Measurements from ENCODE around the gene KCNG2. TPM values are rescaled to one million over a fixed set of nuclear protein-coding genes. Genes with fewer than 3 reads are reported as not detected.

The KCNG2 gene
- total RNA-seq, 1 experiment from 2014 or later, result not detected

DNA sequence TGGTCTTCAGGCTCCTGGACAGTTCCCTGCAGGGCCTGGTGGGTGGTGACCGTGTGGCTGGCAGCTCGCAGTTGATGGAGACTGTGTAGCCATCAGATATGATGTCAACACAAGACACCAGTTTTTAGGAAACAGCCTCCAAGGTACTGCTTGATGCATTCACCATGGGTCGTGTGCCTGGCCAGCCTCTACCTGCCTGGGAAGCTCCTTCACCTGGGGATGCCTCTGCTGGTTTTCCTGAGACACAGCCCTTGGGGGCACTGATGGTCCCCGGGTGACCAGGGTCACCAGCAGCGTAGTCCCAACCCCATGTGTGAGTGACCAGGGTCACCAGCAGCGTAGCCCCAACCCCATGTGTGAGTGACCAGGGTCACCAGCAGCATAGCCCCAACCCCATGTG is 33.6 kb upstream of the KCNG2 start:
- TF ChIP-seq, protein P1, sequence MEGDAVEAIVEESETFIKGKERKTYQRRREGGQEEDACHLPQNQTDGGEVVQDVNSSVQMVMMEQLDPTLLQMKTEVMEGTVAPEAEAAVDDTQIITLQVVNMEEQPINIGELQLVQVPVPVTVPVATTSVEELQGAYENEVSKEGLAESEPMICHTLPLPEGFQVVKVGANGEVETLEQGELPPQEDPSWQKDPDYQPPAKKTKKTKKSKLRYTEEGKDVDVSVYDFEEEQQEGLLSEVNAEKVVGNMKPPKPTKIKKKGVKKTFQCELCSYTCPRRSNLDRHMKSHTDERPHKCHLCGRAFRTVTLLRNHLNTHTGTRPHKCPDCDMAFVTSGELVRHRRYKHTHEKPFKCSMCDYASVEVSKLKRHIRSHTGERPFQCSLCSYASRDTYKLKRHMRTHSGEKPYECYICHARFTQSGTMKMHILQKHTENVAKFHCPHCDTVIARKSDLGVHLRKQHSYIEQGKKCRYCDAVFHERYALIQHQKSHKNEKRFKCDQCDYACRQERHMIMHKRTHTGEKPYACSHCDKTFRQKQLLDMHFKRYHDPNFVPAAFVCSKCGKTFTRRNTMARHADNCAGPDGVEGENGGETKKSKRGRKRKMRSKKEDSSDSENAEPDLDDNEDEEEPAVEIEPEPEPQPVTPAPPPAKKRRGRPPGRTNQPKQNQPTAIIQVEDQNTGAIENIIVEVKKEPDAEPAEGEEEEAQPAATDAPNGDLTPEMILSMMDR (IDR thresholded peaks at IDR 0.05; ENCODE audit: insufficient read depth in 1 of 2, low read depth in 1 of 2, low read length in 1 of 2, severe bottlenecking in 1 of 2, unreplicated experiment in 1 of 2), result no peak
- H3K27me3 ChIP-seq (replicated peaks; ENCODE audit: control insufficient read depth, insufficient read depth, low read length), result no peaks in the 10 kb centered on the region
- H3K9me3 ChIP-seq, result no peaks in the 10 kb centered on the region
- H3K36me3 ChIP-seq (ENCODE audit: control insufficient read depth, insufficient read depth, low read length), result no peaks in the 10 kb centered on the region
- Mint-ChIP-seq H3K36me3 (ENCODE audit: insufficient read depth, unreplicated experiment) (no peaks in the 10 kb centered on the region), H3K9me3 (ENCODE audit: unreplicated experiment) (peaks cover 9% of the 10 kb centered on the region), H3K4me3 (ENCODE audit: unreplicated experiment) (no peak overlapping the region), H3K27me3 (ENCODE audit: insufficient read depth, unreplicated experiment) (peaks cover 2% of the 10 kb centered on the region), H3K4me1 (ENCODE audit: low read depth, unreplicated experiment) (no peaks in the 10 kb centered on the region), H3K27ac (ENCODE audit: unreplicated experiment) (no peak overlapping the region)
- ChIA-PET POLR2A (no interaction called here), CTCF (no interaction called here)
- intact Hi-C loops (cut with micrococcal nuclease; ENCODE audit: unreplicated experiment), result no loop called here
- no peak for DNase-seq
- BruUV-seq (replicated peaks), result no TSS peak
- no peak overlapping the region for H3K4me3 ChIP-seq (ENCODE audit: low read depth, low read length)
- H3K4me1 ChIP-seq, result no peaks in the 10 kb centered on the region

DNA sequence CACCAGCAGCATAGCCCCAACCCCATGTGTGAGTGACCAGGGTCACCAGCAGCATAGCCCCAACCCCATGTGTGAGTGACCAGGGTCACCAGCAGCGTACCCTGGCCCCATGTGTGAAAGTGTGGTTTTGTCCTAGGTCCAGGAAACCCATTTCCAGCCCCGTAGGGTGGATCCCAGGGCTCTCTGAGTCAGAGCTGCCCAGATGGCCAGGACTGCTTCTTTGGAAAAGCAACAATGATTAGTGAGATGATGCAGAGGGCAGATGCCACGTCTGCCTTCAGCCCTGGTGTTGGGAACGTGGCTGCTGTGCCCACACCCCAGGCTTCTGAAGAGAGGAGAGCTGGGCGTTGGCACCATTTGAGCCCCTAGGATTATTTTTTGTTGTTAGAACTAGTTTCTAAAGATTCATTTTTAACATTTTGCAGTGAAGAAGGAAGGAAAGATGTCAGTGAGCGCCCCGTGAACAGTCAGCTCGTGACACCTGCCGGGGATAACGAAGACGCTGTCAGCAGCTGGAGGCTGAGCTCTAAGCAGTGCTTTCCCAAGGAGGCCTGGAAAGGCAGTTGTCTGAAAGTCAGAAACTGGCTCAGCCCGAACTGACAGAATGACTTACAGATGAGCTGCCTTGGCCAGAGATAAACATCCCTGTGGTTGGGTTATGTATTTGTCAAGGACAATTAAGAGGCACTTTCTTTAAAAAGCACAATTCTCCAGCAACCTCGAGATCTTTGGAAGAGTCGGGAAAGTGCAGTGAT is 32.1 kb upstream of the KCNG2 start:
- H3K27ac Mint-ChIP-seq (ENCODE audit: unreplicated experiment), result no peak overlapping the region
- no peaks in the 10 kb centered on the region for H3K36me3 ChIP-seq (ENCODE audit: control insufficient read depth, insufficient read depth, low read length)
- H3K4me1 Mint-ChIP-seq (ENCODE audit: low read depth, unreplicated experiment), result no peaks in the 10 kb centered on the region
- peaks cover 9% of the 10 kb centered on the region for H3K9me3 Mint-ChIP-seq (ENCODE audit: unreplicated experiment)
- no peaks in the 10 kb centered on the region for H3K4me1 ChIP-seq
- ChIA-PET POLR2A (no interaction called here), CTCF (no interaction called here)
- no TSS peak for BruUV-seq (replicated peaks)
- intact Hi-C loops (cut with micrococcal nuclease; ENCODE audit: unreplicated experiment), result no loop called here
- H3K27me3 Mint-ChIP-seq (ENCODE audit: insufficient read depth, unreplicated experiment), result peaks cover 2% of the 10 kb centered on the region
- H3K27me3 ChIP-seq (replicated peaks; ENCODE audit: control insufficient read depth, insufficient read depth, low read length), result no peaks in the 10 kb centered on the region
- DNase-seq, result no peak
- TF ChIP-seq, protein P1 (IDR thresholded peaks at IDR 0.05; ENCODE audit: insufficient read depth in 1 of 2, low read depth in 1 of 2, low read length in 1 of 2, severe bottlenecking in 1 of 2, unreplicated experiment in 1 of 2), result no peak
- H3K4me3 Mint-ChIP-seq (ENCODE audit: unreplicated experiment), result no peak overlapping the region
- no peaks in the 10 kb centered on the region for H3K36me3 Mint-ChIP-seq (ENCODE audit: insufficient read depth, unreplicated experiment)
- H3K4me3 ChIP-seq (ENCODE audit: low read depth, low read length), result no peak overlapping the region
- H3K9me3 ChIP-seq, result no peaks in the 10 kb centered on the region

DNA sequence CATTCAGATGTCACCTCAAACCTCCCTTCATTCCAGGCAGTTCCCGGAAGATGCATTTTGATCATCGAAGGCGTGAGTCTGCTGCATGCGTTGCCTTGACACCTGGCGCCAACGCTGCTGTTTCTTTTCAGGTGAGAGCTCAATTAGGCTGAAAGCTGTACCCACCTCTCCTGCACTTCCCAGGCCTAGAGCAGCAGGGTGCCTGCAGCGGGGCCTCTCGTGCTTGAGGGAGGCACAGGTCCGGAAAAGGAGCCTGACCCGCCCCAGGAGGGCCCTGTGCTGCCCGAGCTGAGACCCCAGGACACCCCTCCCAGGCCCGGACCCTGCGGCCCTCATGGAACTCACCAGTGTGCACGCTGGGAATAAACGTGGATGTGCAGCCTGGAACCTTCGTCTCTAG is 31.4 kb upstream of the KCNG2 start:
- POLR2A ChIA-PET, result no interaction called here

More for the DNA sequence above, 31.4 kb upstream of the KCNG2 start:
- TF ChIP-seq, protein P1 (IDR thresholded peaks at IDR 0.05; ENCODE audit: insufficient read depth in 1 of 2, low read depth in 1 of 2, low read length in 1 of 2, severe bottlenecking in 1 of 2, unreplicated experiment in 1 of 2), result no peak
- Histone ChIP-seq H3K36me3 (ENCODE audit: control insufficient read depth, insufficient read depth, low read length) (no peaks in the 10 kb centered on the region), H3K4me1 (no peaks in the 10 kb centered on the region), H3K4me3 (ENCODE audit: low read depth, low read length) (no peak overlapping the region), H3K9me3 (no peaks in the 10 kb centered on the region), H3K27me3 (replicated peaks; ENCODE audit: control insufficient read depth, insufficient read depth, low read length) (no peaks in the 10 kb centered on the region)
- H3K9me3 Mint-ChIP-seq (ENCODE audit: unreplicated experiment), result peaks cover 9% of the 10 kb centered on the region
- H3K36me3 Mint-ChIP-seq (ENCODE audit: insufficient read depth, unreplicated experiment), result no peaks in the 10 kb centered on the region
- no peak overlapping the region for H3K4me3 Mint-ChIP-seq (ENCODE audit: unreplicated experiment)
- no peak for DNase-seq
- CTCF ChIA-PET, result no interaction called here
- H3K27ac Mint-ChIP-seq (ENCODE audit: unreplicated experiment), result no peak overlapping the region
- H3K27me3 Mint-ChIP-seq (ENCODE audit: insufficient read depth, unreplicated experiment), result peaks cover 2% of the 10 kb centered on the region
- intact Hi-C loops (cut with micrococcal nuclease; ENCODE audit: unreplicated experiment), result no loop called here
- no peaks in the 10 kb centered on the region for H3K4me1 Mint-ChIP-seq (ENCODE audit: low read depth, unreplicated experiment)
- BruUV-seq (replicated peaks), result no TSS peak
